ENCODE data around the gene TBCD.
A peak's percentile ranks its signal among the peaks of the same experiment; 100 is the strongest.
"Not testable (repeated sequence)": the region's sequence is repeated elsewhere in the genome, so short reads cannot be mapped to it uniquely, and the experiment has no call there.

Gene TBCD

GRCh38 chr17:82960419-82961271, 208.8 kb downstream of the TBCD start:
- DNase-seq: no peak

DNA sequence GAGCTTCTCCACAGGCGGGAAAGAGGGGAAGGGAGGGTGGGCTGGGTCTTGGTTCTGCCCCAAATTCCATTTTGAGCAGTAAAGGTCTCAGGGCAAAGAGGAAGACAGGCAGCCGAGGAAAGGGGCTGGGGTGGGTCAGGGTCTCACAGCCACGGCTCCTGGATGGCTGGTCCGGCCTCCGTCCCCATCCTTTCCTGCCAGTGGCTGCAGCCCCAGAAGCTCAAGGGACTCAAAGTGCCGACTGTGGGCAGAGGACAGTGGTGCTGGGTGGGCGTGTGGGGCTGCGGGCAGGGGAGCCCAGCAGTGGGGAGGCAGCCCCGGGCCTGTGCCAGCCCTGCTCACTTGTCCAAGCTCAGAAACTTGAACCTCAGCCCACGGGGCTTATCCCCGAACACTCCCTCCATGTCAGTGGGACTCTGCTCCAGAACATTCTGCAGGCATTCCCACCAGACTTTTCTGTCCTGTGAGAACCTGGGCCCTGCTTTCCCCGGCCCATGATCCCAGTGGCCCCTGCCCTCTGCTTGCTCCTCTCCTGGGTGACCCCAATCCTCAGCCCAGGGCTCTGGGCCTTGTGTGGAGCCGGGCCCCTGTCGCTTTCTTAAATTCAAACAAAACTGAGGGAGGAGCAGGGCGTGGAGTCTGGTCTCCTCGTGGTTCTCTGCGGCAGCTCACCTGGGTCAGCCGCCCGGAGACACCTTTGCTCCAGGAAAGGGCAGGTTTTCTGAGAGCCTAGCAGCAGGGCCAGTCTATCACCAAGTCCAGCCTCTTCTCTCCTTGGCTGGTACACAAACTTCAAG, 209.7 kb downstream of the TBCD start:
- no peak for DNase-seq

GRCh38 chr17:82962163-82962720, 210.4 kb downstream of the TBCD start:
- DNase-seq: peak; percentile 64

GRCh38 chr17:82963104-82963950, 211.5 kb downstream of the TBCD start:
- peak; percentile 86 for DNase-seq

- not testable (repeated sequence) for DNase-seq
Measured at GRCh38 chr17:82964451-82964850, 212.6 kb downstream of the TBCD start.

GRCh38 chr17:82964851-82965341, 213.0 kb downstream of the TBCD start:
- DNase-seq: no peak

GRCh38 chr17:82965371-82965770, 213.5 kb downstream of the TBCD start:
- no peak for DNase-seq

DNA sequence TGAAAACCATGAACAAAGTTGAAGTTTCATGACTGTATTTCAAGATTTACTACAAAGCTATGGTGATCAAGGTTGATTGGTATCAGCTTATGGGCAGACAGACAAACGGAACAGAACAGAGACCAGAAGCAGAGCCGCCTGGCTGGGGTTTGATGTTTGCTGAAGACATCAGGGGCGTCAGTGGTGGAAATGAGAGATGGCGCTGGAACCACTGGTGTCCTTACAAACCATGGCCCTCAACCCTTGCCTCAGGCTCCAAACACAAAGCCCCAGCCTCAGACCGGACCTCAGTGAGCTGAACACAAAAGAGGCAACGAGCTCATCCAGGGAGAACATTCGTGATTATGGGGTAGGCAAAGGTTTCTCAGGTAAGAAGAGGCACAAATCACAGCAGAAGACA, 214.6 kb downstream of the TBCD start:
- no peak for DNase-seq

DNA sequence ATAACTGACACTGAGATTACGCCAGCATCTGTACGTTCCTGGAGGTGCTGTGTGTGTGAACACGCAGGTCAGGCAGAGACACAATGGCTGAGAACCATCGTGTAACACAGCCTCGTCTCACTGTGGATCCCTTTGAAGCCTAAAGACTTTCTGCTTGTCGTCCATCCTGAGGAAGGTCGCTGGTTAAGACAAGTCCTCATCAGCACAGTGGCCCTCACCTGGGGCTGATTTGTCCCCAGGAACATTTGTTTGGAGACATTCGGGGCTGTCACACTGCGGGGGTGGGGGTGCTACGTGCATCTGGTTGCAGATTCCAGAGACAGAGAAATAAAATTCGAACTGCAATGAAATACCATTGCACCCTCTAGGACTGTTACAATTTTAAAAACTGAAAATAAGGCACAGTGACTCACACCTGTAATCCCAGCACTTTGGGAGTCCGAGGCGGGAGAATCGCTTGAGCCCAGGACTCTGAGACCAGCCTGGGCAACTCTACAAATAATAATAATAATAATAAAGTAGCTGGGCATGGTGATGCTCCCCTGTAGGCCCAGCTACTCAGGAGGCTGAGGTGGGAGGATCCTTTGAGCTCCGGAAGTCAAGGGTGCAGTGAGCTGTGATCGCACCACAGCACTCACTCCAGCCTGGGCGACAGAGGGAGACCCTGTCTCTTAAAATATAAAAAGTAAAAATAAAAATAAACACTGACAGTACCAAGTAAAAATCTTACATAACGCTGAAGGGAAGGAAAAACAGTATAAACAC, 215.6 kb downstream of the TBCD start:
- DNase-seq: no peak

DNA sequence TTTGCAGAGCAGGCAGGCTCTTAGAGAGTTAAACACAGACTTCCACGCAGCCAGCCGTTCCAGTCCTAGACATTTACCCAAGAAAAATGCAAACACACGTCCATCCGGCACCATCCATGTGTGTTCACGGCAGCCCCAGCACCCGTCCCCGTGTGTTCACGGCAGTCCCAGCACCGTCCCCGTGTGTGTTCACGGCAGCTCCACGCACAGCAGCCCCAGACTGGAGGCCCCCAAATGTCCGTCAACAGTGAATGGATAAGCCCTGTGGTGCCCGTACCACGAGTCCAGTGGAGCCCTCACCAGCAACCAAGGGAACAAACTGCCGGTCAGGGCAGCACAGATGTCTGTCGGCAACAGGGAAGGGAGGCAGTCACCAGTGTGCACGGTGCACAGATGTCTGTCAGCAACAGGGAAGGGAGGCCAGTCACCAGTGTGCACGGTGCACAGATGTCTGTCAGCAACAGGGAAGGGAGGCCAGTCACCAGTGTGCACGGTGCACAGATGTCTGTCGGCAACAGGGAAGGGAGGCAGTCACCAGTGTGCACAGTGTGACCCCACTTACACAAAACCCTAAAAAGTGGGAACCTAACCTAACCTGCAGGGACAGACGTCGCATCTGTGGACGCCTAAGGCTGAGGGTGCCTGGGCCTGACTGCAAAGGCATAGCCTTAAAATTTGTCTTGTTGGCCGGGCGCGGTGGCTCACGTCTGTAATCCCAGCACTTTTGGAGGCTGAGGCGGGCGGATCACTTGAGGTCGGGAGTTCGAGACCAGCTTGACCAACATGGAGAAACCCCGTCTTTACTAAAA, 216.4 kb downstream of the TBCD start:
- DNase-seq: not testable (repeated sequence)

DNA sequence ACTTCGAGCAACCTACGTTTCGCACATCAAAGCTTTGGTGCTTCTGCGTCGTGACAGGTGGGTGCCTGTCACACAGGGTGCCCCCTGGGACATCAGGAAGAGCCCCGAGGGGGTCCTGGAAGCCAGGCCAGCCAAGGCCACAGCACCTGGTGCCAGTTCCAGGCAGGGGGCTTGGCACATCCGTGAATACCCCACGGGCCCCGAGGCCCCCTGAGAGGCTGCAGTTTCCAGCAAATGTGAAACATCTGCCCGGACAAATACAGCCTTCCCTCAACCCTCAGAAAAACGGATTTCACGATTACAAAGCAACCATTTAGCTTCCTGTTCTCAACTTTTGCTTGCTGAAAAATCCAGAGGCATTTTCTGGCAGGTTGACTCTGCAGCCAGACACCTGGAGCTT, 218.2 kb downstream of the TBCD start:
- DNase-seq: peak; percentile 35

DNA sequence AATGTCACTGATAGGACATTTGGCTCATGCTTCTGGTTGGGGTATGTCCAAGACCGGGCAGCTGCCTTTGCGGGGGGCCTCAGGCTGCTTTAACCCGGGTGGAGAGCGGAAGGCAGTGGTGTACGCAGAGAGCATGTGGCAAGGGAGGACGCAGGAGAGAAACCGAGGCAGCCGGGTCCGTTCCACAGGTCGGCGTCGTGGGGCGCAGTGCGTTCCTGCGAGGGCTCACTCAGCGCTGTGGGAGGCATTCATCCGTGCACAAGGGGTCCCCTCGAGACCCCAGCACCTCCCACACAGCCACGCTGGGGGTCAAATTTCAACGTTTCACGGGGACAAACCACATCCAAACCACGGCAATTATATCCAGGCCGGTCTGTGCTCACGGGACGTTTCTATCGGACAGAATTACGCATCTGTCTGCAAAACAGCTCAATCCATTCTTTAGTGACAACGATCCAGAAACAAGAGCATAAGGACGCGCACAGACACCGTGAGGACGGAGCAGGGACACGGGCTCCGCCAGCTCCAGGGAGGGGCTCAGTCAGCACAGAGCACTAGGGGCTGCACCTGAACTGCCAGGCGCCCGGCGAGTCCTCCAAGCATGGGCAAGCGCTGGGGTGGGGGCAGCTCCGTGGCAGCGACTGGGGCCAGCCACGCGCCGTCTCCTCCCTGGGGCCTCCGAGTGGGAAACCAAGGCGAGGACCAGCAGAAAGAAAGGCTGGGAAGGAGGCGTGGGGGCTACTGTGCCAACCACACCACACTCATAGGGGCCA, 219.1 kb downstream of the TBCD start:
- DNase-seq: no peak

DNA sequence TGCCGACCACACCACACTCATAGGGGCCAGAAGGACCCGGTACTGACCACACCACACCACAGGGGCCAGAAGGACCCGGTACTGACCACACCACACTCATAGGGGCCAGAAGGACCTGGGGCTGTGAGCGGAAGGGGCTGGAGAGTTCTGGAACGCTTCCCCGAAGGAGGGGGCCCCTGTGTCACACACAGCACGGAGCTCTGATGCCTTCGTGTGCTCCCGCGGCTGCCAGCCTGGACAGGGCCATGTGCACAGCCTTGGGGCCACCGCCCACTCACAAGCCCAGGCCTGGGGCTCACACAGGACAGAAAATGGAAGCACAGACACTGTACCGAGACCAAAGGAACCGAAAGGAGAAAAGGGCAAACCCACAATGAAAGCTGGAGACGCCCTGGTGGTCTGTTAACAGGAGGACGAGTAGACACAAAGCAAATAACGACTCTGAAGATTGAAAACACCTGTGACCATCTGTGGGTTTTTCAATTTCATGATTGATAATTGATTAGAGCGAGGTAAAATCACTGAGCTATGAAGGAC, 221.0 kb downstream of the TBCD start:
- DNase-seq: no peak

DNA sequence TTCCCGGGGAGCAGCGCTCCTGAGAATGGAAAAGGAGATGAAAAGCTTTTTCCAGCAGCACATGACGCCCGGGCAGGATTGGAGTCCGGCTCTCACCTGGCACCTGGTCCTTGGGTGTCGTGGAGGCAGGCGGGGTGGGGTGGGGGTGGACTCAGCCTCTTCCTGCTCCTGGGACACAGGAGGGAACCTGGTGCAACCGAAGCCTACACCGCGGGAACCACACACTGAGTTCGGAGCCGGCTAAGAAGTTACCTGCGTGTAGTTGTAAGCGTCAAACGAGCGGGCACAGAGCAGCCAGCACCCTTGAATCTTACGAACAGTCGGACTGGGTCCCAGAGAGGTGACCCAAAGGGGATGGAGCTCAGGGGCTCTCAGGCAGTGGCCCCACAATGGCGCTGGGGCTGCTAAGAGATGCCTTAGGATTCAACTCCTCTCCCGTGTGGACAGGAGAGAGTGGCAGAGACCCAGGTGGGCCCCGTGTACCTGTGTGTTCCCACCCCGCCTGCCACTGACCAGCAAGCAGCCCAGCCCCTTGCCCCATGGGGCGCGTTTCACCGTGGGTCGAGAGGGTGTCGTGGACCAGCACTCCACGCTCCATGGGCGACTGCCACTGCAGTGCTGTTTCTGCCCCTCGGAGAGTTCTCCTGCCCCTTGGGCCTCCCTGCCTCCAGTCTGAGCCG, 221.7 kb downstream of the TBCD start:
- no peak for DNase-seq

DNA sequence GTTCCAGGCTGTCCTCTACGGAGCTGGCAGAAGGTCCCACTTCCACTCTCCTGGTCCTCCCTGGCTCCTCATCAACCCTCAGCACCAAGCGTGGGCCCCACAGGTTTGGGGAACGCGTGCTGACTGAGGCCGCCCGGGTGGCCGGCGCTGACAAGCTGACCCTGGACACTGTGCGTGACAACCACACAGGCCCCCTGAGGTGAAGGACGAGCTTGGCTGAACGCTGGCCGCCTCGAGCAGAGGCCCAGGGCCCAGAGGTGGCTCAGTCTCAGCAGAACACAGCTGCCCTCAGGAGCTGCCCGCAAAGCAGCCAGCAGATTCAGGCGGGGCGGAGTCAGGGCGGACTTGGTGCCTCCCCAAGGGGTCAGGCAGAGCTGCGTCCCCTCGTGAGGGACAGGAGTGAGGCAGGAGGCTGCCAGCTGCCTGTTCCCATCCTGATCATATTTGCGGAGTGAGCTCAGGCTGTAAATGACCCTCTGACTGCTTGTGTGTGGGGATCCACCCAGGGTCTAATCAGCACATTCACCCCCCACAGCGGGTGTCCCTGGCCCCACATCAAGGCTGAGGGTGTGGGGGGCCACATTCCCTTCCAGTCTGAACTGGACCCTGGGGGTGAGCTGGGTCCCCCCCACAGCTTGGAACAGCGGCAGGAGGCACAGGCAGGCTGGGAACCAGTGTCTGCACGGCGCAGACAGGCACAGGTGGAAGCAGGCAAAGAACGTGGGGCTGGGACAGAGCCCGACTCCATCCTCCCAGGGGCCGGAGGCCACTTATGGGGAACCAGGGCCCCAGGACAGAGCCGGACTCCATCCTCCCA, 222.5 kb downstream of the TBCD start:
- no peak for DNase-seq

- DNase-seq: no peak
Measured at GRCh38 chr17:82976982-82977488, 225.2 kb downstream of the TBCD start.

GRCh38 chr17:82977606-82978005, 225.7 kb downstream of the TBCD start:
- DNase-seq: no peak

- DNase-seq: peak; percentile 65
Measured at GRCh38 chr17:82978765-82979349, 227.0 kb downstream of the TBCD start.
